Panc1 (cell line): ENCODE data around the gene CAND2. TPM values are rescaled to one million over a fixed set of nuclear protein-coding genes. Genes with fewer than 3 reads are reported as not detected.

Experiments
- ATAC-seq: fragments of 200-7000 bp; cut with Tn5 transposase; 2 replicates; pipeline ENCODE4 v1.9.1; 2020; ENCODE audit warnings: mild to moderate bottlenecking, moderate library complexity
- BruUV-seq: library from RNA; stranded (reverse); fragments of 400-500 nt; replicated peaks from 2 replicates; lab custom pipeline; 2021; lab: Mats Ljungman, UMichigan
- CTCF ChIA-PET: fragments of 300-600 bp; sonication (Branson Sonifier 250); formaldehyde crosslinking; loops from one replicate; lab custom pipeline; 2022; ENCODE audit warnings: antibody characterized with exemption; lab: Charles Lee
- POLR2A ChIA-PET: fragments of 300-600 bp; sonication (Branson Sonifier 250); formaldehyde crosslinking; loops from one replicate; lab custom pipeline; 2022; ENCODE audit warnings: antibody characterized with exemption; lab: Charles Lee
- DNase-seq: peaks from one replicate; pipeline ENCODE4 v3.0.0-alpha.2; 2010; ENCODE audit warnings: low read depth, low spot score
- H3K27ac ChIP-seq: 2 replicates; pipeline ENCODE4 v1.5.1; 2011; ENCODE audit warnings: mild to moderate bottlenecking, low read length, inconsistent platforms
- H3K27me3 ChIP-seq: fragments of 200-500 bp; sonication (Bioruptor generic); 2 replicates; pipeline ENCODE4 v1.6.0; 2014; ENCODE audit warnings: low read length, inconsistent platforms; ENCODE audit not compliant: control insufficient read depth, insufficient read depth
- H3K36me3 ChIP-seq: fragments of 200-500 bp; sonication (Bioruptor generic); 2 replicates; pipeline ENCODE4 v1.5.1; 2014; ENCODE audit warnings: inconsistent platforms, mild to moderate bottlenecking, low read length, moderate library complexity; ENCODE audit not compliant: control insufficient read depth, insufficient read depth
- H3K4me1 ChIP-seq: 2 replicates; pipeline ENCODE4 v1.5.1; 2011; ENCODE audit warnings: inconsistent platforms, mild to moderate bottlenecking, low read length, moderate library complexity; ENCODE audit not compliant: control insufficient read depth, insufficient read depth
- H3K4me3 ChIP-seq, 2 experiments: 2 replicates each; pipeline ENCODE4 v1.5.1; 2011 to 2012; ENCODE audit warnings: low read depth in 2 of 2, low read length in 2 of 2, mild to moderate bottlenecking in 2 of 2, inconsistent platforms in 1 of 2, moderate library complexity in 1 of 2
- H3K9me3 ChIP-seq: fragments of 200-500 bp; sonication (Bioruptor generic); 2 replicates; pipeline ENCODE4 v1.5.1; 2014; ENCODE audit warnings: low read depth, mild to moderate bottlenecking, inconsistent platforms, low read length, moderate library complexity; ENCODE audit not compliant: control insufficient read depth, insufficient read depth
- CTCF ChIP-seq: fragments of 450-650 bp; IDR thresholded peaks from 2 replicates; pipeline ENCODE4 v1.5.1; 2017; ENCODE audit warnings: mild to moderate bottlenecking
- POLR2AphosphoS5 ChIP-seq: IDR thresholded peaks from 2 replicates; pipeline ENCODE4 v1.6.1; 2012; ENCODE audit warnings: mild to moderate bottlenecking, low read depth, low read length, moderate library complexity
- SIN3A ChIP-seq: IDR thresholded peaks from 2 replicates; pipeline ENCODE4 v1.6.1; 2012; ENCODE audit warnings: low read depth, mild to moderate bottlenecking, low read length, moderate library complexity, borderline replicate concordance; ENCODE audit not compliant: insufficient read depth
- TCF7L2 ChIP-seq: IDR thresholded peaks from 2 replicates; pipeline ENCODE4 v1.6.1; 2011; ENCODE audit warnings: mild to moderate bottlenecking, low read depth, low read length, inconsistent platforms
- in situ Hi-C: cut with HindIII; loops from 2 replicates; pipeline ENCODE4 v1.10.0; 2016; ENCODE audit warnings: low sequenced_read_pairs, low pct_unique_long_range_greater_than_20kb
- intact Hi-C: fragments of 100-400 bp; cut with micrococcal nuclease; formaldehyde crosslinking; loops from one replicate; pipeline ENCODE4 v1.10.0; 2022; ENCODE audit not compliant: unreplicated experiment
- total RNA-seq: library from RNA; stranded (reverse); gene quantifications from one replicate; pipeline ENCODE4 v1.2.1, GENCODE V29; 2021; ENCODE audit not compliant: unreplicated experiment
- TF ChIP-seq, protein P1 (sequence below), 2 experiments: IDR thresholded peaks; 2 replicates each; pipeline ENCODE4 v1.6.1; 2011 to 2012; ENCODE audit warnings: low read depth in 2 of 2, control low read depth in 1 of 2, low read length in 1 of 2, mild to moderate bottlenecking in 1 of 2, moderate library complexity in 1 of 2; ENCODE audit not compliant: insufficient read depth in 1 of 2

CAND2 gene
- total RNA-seq, 1 experiment from 2014 or later, result 0.13 TPM

DNA sequence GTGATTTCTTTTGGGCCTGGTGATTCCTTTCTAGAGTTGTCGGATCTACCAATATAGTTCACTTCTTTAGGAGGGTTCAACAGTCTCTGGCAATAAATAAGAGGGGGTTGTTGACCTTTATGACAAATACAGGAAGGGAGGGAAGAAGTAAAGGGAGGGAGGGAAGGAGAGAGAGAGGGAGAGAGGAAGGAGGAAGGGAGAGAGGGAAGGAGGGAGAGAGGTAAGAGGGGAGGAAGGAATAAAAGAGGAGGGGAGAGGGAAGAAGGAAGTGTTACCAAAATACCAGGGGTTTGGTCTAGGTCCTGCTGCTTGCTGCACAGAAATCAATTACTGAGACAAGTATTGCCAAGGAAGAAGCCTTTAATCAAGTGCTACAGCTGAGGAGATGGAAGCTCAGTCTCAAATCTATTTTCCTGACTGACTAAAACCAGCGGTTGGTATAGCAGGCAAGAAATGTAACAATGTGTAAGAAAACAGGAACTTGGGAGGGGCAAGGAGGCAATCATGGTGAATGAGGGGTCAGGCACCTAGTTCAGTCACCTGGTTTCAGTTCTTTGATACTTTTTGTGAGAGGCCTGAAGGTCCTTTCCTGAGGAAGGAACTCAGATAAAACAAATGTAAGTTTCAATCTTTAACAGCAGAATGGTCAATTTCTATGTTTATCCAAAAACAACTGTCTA is 23.3 kb upstream of the CAND2 start:
- intact Hi-C loops, result no loop called here
- ChIA-PET POLR2A (no interaction called here), CTCF (no interaction called here)
- H3K36me3 ChIP-seq, result no peaks in the 10 kb centered on the region
- in situ Hi-C loops, result no loop called here
- BruUV-seq, result no TSS peak
- H3K4me3 ChIP-seq, result no peak overlapping the region
- DNase-seq (no peak), ATAC-seq (no peak)
- TF ChIP-seq POLR2AphosphoS5, result no peak
- no peak for TF ChIP-seq SIN3A
- no peak for TF ChIP-seq TCF7L2
- no peak for TF ChIP-seq CTCF
- TF ChIP-seq, protein P1, sequence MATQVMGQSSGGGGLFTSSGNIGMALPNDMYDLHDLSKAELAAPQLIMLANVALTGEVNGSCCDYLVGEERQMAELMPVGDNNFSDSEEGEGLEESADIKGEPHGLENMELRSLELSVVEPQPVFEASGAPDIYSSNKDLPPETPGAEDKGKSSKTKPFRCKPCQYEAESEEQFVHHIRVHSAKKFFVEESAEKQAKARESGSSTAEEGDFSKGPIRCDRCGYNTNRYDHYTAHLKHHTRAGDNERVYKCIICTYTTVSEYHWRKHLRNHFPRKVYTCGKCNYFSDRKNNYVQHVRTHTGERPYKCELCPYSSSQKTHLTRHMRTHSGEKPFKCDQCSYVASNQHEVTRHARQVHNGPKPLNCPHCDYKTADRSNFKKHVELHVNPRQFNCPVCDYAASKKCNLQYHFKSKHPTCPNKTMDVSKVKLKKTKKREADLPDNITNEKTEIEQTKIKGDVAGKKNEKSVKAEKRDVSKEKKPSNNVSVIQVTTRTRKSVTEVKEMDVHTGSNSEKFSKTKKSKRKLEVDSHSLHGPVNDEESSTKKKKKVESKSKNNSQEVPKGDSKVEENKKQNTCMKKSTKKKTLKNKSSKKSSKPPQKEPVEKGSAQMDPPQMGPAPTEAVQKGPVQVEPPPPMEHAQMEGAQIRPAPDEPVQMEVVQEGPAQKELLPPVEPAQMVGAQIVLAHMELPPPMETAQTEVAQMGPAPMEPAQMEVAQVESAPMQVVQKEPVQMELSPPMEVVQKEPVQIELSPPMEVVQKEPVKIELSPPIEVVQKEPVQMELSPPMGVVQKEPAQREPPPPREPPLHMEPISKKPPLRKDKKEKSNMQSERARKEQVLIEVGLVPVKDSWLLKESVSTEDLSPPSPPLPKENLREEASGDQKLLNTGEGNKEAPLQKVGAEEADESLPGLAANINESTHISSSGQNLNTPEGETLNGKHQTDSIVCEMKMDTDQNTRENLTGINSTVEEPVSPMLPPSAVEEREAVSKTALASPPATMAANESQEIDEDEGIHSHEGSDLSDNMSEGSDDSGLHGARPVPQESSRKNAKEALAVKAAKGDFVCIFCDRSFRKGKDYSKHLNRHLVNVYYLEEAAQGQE (IDR thresholded peaks at IDR 0.05; ENCODE audit: insufficient read depth in 1 of 2, low read depth in 2 of 2, low read length in 1 of 2), result no peak
- no peaks in the 10 kb centered on the region for H3K4me1 ChIP-seq
- H3K27me3 ChIP-seq, result no peaks in the 10 kb centered on the region
- H3K27ac ChIP-seq, result no peak overlapping the region
- H3K9me3 ChIP-seq, result no peaks in the 10 kb centered on the region

GRCh38 chr3:12773710-12774086 is 22.8 kb upstream of the CAND2 start:
- no peaks in the 10 kb centered on the region for H3K27me3 ChIP-seq
- ATAC-seq, result no peak
- H3K4me3 ChIP-seq, result no peak overlapping the region
- DNase-seq, result no peak
- no peaks in the 10 kb centered on the region for H3K9me3 ChIP-seq
- TF ChIP-seq, protein P1 (IDR thresholded peaks at IDR 0.05; ENCODE audit: insufficient read depth in 1 of 2, low read depth in 2 of 2, low read length in 1 of 2), result no peak
- no peak for TF ChIP-seq SIN3A
- no peak for TF ChIP-seq TCF7L2
- TF ChIP-seq POLR2AphosphoS5, result no peak
- TF ChIP-seq CTCF, result no peak
- H3K36me3 ChIP-seq, result no peaks in the 10 kb centered on the region
- POLR2A ChIA-PET, result no interaction called here
- intact Hi-C loops (no loop called here), in situ Hi-C loops (no loop called here)
- BruUV-seq, result no TSS peak
- H3K27ac ChIP-seq, result no peak overlapping the region
- H3K4me1 ChIP-seq, result no peaks in the 10 kb centered on the region
- CTCF ChIA-PET, result interaction anchor here (1.0 kb wide), 1 partner anchor 10 kb away, joined by 4 read pairs; no protein-coding TSS in a partner anchor
